Common myeloid progenitor, CD34-positive (primary cell): ENCODE data around the gene NIBAN1.
A peak's percentile ranks its signal among the peaks of the same experiment; 100 is the strongest.

Experiments
- CTCF ChIA-PET: fragments of 350-600 bp; sonication (Branson Sonifier 250); formaldehyde crosslinking; loops from one replicate; lab custom pipeline; 2021; ENCODE audit warnings: antibody characterized with exemption; lab: Charles Lee
- POLR2A ChIA-PET: fragments of 350-600 bp; sonication (Branson Sonifier 250); formaldehyde crosslinking; loops from one replicate; lab custom pipeline; 2021; ENCODE audit warnings: antibody characterized with exemption; lab: Charles Lee
- DNase-seq, 3 donors: peaks; one replicate each; pipeline versions ENCODE4 v3.0.0 to v3.0.0-alpha.2; 2013
- H3K27ac ChIP-seq, 2 experiments: 1 replicate in 1 of 2; 2 replicates in 1 of 2; pipeline ENCODE4 v1.7.0; 2013; ENCODE audit warnings: inconsistent platforms in 2 of 2, low read length in 2 of 2, mild to moderate bottlenecking in 2 of 2, low read depth in 1 of 2, moderate library complexity in 1 of 2; ENCODE audit not compliant: severe bottlenecking in 2 of 2, insufficient read depth in 1 of 2, poor library complexity in 1 of 2
- H3K27me3 ChIP-seq, 5 experiments: replicated peaks in 2 of 5; 1 replicate in 3 of 5; 2 replicates in 2 of 5; pipeline versions ENCODE4 v1.6.1 to v1.7.0; 2013; ENCODE audit warnings: low read length in 4 of 5, mild to moderate bottlenecking in 2 of 5, moderate library complexity in 2 of 5, inconsistent platforms in 1 of 5; ENCODE audit not compliant: insufficient read depth in 5 of 5, control insufficient read depth in 4 of 5
- H3K36me3 ChIP-seq, 4 experiments: 1 replicate in 2 of 4; 2 replicates in 2 of 4; pipeline versions ENCODE4 v1.6.1 to v1.7.0; 2013; ENCODE audit warnings: low read length in 3 of 4, control low read depth in 1 of 4, mild to moderate bottlenecking in 1 of 4; ENCODE audit not compliant: control insufficient read depth in 4 of 4, insufficient read depth in 4 of 4
- H3K4me1 ChIP-seq, 4 experiments: 1 replicate in 3 of 4; 2 replicates in 1 of 4; pipeline versions ENCODE4 v1.6.1 to v1.7.1; 2013; ENCODE audit warnings: low read length in 3 of 4, mild to moderate bottlenecking in 3 of 4, control low read depth in 1 of 4, inconsistent platforms in 1 of 4, moderate library complexity in 1 of 4; ENCODE audit not compliant: control insufficient read depth in 4 of 4, insufficient read depth in 4 of 4; ENCODE audit errors: control extremely low read depth in 1 of 4
- H3K4me3 ChIP-seq, 7 experiments: 1 replicate in 4 of 7; 2 replicates in 3 of 7; pipeline versions ENCODE4 v1.5.1 to v1.7.0; 2013; ENCODE audit warnings: mild to moderate bottlenecking in 7 of 7, low read length in 6 of 7, moderate library complexity in 6 of 7, inconsistent platforms in 2 of 7, low read depth in 2 of 7, control low read depth in 1 of 7; ENCODE audit not compliant: insufficient read depth in 4 of 7, control insufficient read depth in 1 of 7; ENCODE audit errors: extremely low read depth in 1 of 7
- H3K9me3 ChIP-seq, 5 experiments: 1 replicate in 4 of 5; 2 replicates in 1 of 5; pipeline versions ENCODE4 v1.6.1 to v1.7.1; 2013; ENCODE audit warnings: low read length in 4 of 5, mild to moderate bottlenecking in 2 of 5, inconsistent platforms in 1 of 5, low read depth in 1 of 5, moderate library complexity in 1 of 5; ENCODE audit not compliant: control insufficient read depth in 4 of 5, insufficient read depth in 2 of 5; ENCODE audit errors: control extremely low read depth in 1 of 5
- WGBS: methylation state at CpG from one replicate; pipeline ENCODE4 v1.1.5; 2013; ENCODE audit not compliant: insufficient coverage; 5-methylcytosine and 5-hydroxymethylcytosine counted together

Gene NIBAN1

DNA sequence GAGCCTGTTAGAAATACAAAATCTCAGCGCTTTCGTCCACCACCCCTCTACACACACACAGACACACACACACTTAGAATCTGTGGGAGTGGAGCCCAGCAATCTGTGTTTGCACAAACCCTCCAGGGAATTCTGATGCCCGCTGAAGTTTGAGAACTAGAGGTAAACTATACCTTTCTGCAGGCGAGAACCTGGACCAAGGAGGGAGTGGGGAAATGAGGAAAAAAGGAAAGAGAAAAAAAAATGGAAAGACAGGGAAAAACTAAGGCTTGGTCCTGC is 468 bp upstream of the NIBAN1 start:
- ChIA-PET CTCF (interaction anchor here (0.9 to 3.0 kb wide), 8 partner anchors 16 to 695 kb away, joined by 3 to 14 read pairs (median 4); no protein-coding TSS in a partner anchor), POLR2A (interaction anchor here (1.5 kb wide), 1 partner anchor 168 kb away, joined by 4 read pairs; no protein-coding TSS in a partner anchor)
- peaks cover 0 to 7% (median 0%) of the 10 kb centered on the region in 5 experiments for H3K27me3 ChIP-seq
- peaks cover 4 to 29% (median 21%) of the 10 kb centered on the region in 4 experiments for H3K4me1 ChIP-seq
- no peaks in the 10 kb centered on the region for H3K36me3 ChIP-seq
- H3K9me3 ChIP-seq = no peaks in the 10 kb centered on the region
- no peak for DNase-seq
- no peak overlapping the region for H3K27ac ChIP-seq
- peak overlapping the region in 6 of 7 experiments; percentile 78 to 89 (median 85) for H3K4me3 ChIP-seq
- WGBS = 73% methylated on average over 3 of the region's 4 CpGs

DNA sequence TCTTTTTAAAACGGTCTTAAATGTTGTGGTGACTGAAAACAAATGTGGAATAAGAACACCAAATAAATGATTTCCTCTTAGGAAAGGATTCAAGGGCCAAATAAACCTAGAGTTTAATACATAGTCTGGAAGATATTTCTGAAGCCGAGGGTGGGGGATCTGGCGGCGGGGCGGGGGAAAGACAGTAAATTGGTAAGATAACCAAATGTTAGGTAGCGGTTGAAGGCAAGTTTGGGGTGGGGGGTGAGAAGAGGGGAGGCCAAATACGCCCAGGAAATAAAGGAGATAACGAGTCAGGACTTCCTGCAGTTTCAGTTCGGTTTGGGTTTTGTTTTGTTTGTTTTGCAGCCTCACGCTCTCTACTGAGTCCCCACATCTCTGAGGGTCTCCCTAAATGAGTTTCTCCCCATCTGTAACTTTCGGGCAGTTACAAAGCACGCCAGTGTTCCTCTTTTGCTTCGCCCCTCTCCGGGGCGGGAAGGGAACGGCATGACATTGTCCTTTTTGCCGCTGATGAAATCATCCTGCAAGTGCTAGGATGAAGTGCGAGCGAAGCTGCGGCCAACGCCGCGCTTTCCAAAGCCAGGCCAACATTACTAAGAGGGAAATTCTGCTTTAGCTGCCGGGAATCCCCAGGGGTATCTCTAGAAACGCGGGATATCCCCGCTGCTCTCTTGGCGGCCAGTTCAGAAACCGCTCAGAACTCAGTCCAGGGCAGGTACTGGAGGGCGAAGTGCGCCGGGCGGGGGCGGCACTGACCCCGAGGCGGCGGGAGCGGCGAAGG is 844 bp downstream of the NIBAN1 start:
- H3K27me3 ChIP-seq = peaks cover 0 to 7% (median 0%) of the 10 kb centered on the region in 5 experiments
- H3K27ac ChIP-seq = peak overlapping the region; percentile 21 to 83
- DNase-seq = peak; percentile 71 to 92 (median 91)
- WGBS = 3% methylated on average over 35 of the region's 39 CpGs
- H3K36me3 ChIP-seq = no peaks in the 10 kb centered on the region
- H3K4me3 ChIP-seq = peak overlapping the region; percentile 78 to 89 (median 83)
- H3K4me1 ChIP-seq = peaks cover 4 to 29% (median 21%) of the 10 kb centered on the region in 4 experiments
- ChIA-PET POLR2A (interaction anchor here (0.6 to 1.5 kb wide), 2 partner anchors 10 to 167 kb away, joined by 4 read pairs; no protein-coding TSS in a partner anchor), CTCF (interaction anchor here (1.0 to 1.9 kb wide), 9 partner anchors 9 to 197 kb away, joined by 3 to 11 read pairs (median 5); no protein-coding TSS in a partner anchor)
- H3K9me3 ChIP-seq = no peaks in the 10 kb centered on the region

DNA sequence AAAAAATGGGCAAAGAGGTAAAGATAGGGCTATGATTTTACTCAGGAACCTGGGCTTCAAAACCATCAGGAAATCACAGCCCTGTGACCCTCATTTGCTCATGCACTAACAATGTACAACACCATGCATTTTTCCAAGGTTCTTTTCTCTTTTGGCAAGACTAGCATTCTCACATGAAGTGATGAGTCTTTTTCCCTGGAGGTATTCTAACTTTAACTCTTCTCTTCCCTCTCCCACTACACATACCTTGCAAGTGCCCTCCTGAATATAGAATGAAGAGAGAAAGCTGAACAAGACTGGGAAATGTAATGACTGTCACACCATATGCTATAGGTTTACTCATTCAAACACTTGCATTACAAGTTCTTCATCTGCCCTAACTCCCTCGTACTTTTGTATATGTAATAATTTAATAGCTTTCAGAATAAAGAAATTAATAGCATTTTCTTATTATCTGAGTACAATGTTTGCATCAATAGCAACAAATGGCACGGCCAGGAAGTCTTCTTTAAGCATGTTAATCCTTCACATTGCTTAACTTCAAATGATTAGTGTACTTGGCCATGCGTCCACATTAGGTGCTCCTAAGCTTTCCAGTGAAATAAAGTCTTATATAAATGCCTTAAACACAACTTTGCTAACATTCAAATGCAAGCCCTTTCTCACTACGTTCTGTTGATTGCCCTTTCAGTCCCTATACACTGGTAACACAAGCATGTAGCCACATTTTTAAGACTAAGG is 1.8 kb downstream of the NIBAN1 start:
- H3K4me3 ChIP-seq = peak overlapping the region in 5 of 7 experiments; percentile 78 to 89 (median 87)
- H3K27ac ChIP-seq = peak overlapping the region in 1 of 2 experiments; percentile 83

DNA sequence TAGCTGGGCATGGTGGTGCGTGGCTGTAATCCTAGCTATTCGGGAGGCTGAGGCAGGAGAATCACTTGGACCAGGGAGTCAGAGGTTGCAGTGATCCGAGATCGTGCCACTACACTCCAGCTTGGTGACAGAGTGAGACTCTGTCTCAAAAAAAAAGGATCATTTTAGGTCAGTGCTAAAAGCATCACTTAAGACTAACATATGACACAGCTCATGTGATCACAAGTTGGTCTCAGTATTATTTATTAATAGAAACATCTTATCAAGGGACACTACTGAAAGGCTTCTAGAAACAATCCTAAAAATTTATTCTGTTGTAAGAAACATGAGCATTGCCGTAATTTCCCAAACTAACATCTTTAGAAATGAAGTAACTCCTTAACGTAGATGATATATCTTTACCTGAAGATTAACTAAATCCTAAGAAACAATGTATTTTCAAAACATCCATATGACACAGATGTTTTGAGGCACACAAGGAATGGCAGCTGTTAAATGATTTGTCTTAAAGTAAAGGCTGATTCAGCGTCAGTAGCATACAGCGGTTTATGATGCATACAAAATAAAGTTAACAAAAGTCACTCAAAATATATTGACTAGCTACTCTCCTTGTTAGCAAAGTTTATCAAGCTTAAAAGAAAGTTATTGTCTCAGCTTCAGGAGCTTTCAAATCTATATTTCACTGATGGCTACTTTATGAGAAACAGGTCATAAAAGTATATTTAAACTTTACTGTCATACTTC is 2.6 kb downstream of the NIBAN1 start:
- Histone ChIP-seq H3K4me3 (peak overlapping the region in 2 of 7 experiments; percentile 28 to 87), H3K27me3 (peaks cover 0 to 7% (median 0%) of the 10 kb centered on the region in 5 experiments), H3K27ac (no peak overlapping the region), H3K9me3 (no peaks in the 10 kb centered on the region), H3K36me3 (no peaks in the 10 kb centered on the region), H3K4me1 (peaks cover 4 to 29% (median 21%) of the 10 kb centered on the region in 4 experiments)
- ChIA-PET POLR2A (no interaction called here), CTCF (interaction anchor here (1.0 to 2.6 kb wide), 12 partner anchors 8 to 198 kb away, joined by 3 to 15 read pairs (median 3); no protein-coding TSS in a partner anchor)
- DNase-seq = no peak
- 93% methylated on average over 4 of the region's 8 CpGs for WGBS

More for the DNA sequence above, 1.8 kb downstream of the NIBAN1 start:
- WGBS = 94% methylated on average over 3 of the region's 4 CpGs
- Histone ChIP-seq H3K4me1 (peaks cover 4 to 29% (median 21%) of the 10 kb centered on the region in 4 experiments), H3K36me3 (no peaks in the 10 kb centered on the region), H3K9me3 (no peaks in the 10 kb centered on the region), H3K27me3 (peaks cover 0 to 7% (median 0%) of the 10 kb centered on the region in 5 experiments)
- ChIA-PET CTCF (interaction anchor here (1.0 to 1.8 kb wide), 12 partner anchors 8 to 198 kb away, joined by 3 to 11 read pairs (median 4); no protein-coding TSS in a partner anchor), POLR2A (interaction anchor here (0.6 kb wide), 1 partner anchor 174 kb away, joined by 3 read pairs; no protein-coding TSS in a partner anchor)
- DNase-seq = no peak

DNA sequence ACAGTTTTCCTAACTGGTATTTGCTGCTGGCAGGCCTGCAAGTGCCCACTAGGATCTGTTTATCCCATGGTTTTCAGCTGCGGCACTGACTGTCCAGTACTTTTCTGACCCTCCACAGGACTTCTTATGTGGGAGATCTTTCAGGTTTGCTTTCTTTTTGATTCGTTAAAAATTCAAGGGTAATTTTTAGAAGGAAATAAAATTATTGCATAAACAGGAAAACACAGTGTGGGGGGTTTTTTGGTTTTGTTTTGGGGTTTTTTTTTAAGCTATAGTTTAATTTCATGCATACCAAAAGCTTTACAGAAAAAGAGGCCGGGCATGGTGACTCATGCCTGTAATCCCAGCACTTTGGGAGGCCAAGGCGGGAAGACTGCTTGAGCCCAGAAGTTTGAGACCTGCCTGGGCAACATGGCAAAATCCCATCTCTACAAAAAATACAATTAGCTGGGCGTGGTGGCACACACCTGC is 3.6 kb downstream of the NIBAN1 start:
- 100% methylated on average over 1 of the region's 5 CpGs for WGBS
- CTCF ChIA-PET = interaction anchor here (1.7 to 2.6 kb wide), 2 partner anchors 12 to 150 kb away, joined by 5 to 15 read pairs; no protein-coding TSS in a partner anchor
- H3K9me3 ChIP-seq = no peaks in the 10 kb centered on the region
- DNase-seq = peak in 2 of 3 donors; percentile 17 to 34
- POLR2A ChIA-PET = no interaction called here
- H3K27ac ChIP-seq = no peak overlapping the region
- H3K36me3 ChIP-seq = peaks cover 0 to 6% (median 0%) of the 10 kb centered on the region in 4 experiments
- H3K4me1 ChIP-seq = peaks cover 4 to 29% (median 21%) of the 10 kb centered on the region in 4 experiments
- H3K27me3 ChIP-seq = peaks cover 0 to 7% (median 0%) of the 10 kb centered on the region in 5 experiments
- no peak overlapping the region for H3K4me3 ChIP-seq

DNA sequence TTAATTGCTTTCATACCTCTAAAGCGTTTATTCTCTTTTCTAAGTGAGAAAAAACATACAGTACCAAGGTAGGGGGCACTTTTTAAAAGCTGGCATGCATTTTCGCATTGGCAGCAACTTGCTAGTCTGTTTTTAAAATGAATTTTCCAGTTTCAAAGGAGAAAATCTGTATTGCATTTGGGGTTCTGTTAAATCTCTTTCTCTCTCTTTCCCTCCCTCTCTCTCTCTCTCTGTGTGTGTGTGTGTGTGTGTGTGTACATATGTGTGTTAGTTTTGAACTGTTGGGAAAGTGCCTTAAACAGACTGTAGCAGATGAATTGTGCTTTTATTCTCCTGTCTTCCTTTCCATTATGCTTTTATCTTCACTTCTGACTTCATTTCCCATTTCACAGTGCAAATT is 7.3 kb downstream of the NIBAN1 start:
- no peaks in the 10 kb centered on the region for H3K9me3 ChIP-seq
- H3K4me3 ChIP-seq = no peak overlapping the region
- 100% methylated on average over 1 of the region's 2 CpGs for WGBS
- ChIA-PET POLR2A (no interaction called here), CTCF (interaction anchor here (1.1 to 1.3 kb wide), 3 partner anchors 9 to 23 kb away, joined by 4 read pairs; no protein-coding TSS in a partner anchor)
- peaks cover 0 to 7% (median 5%) of the 10 kb centered on the region in 4 experiments for H3K4me1 ChIP-seq
- no peaks in the 10 kb centered on the region for H3K27me3 ChIP-seq
- H3K36me3 ChIP-seq = peaks cover 0 to 17% (median 3%) of the 10 kb centered on the region in 4 experiments
- no peak for DNase-seq
- no peak overlapping the region for H3K27ac ChIP-seq
